Ramos (cell line): ENCODE measurements around the gene CORO7.

ENCODE experiments used
- in situ Hi-C: fragments of 300-500 bp; cut with MboI; formaldehyde crosslinking; loops from one replicate; pipeline ENCODE4 v1.14.3; 2022; ENCODE audit warnings: low sequenced_read_pairs; ENCODE audit not compliant: unreplicated experiment

Gene CORO7

DNA sequence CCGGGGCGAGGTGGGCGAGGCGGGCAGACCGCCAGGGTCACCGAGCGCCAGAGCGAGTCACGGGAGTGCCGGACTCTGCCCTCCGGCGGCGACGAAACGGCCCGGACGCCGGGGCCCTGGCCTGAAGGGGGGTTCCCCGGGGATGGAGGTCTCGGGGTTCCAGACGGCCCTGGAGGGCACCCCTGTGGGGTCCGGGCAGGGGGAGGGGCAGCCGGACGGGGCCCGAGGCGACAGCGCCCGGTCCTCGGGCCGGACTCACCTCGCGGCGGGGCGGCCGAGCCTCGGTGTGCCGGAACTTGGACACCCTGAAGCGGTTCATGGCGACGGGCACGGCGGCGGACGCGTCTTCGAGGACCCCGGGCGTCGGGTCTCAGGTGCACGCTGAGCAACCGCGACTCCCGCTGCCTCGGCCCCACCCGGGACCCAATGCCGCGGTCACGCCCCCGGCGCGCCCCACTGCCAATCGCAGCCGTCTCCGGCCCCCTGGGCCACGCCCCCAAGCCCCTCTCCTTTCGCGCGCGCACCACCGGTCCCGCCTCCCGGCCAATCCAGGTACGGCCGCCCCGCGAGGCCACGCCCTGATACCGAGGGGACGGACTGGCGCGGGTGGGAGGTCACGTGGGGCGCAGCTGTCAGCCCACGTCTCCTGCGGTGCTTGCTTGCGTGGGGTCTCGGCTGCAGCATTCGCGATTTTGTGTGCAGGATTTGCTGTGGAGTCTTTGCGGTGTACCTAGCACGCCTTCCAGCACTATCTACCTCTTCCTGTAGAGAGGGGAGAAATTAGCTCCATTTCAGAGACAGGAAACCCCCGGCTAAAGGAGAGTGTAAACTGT, at the start of gene CORO7:
CORO7 (minus strand) TSS at position 397 of the 833 bp plus-strand sequence; CDS start at position 319, 78 bp downstream.
- in situ Hi-C loops, result no loop called here

DNA sequence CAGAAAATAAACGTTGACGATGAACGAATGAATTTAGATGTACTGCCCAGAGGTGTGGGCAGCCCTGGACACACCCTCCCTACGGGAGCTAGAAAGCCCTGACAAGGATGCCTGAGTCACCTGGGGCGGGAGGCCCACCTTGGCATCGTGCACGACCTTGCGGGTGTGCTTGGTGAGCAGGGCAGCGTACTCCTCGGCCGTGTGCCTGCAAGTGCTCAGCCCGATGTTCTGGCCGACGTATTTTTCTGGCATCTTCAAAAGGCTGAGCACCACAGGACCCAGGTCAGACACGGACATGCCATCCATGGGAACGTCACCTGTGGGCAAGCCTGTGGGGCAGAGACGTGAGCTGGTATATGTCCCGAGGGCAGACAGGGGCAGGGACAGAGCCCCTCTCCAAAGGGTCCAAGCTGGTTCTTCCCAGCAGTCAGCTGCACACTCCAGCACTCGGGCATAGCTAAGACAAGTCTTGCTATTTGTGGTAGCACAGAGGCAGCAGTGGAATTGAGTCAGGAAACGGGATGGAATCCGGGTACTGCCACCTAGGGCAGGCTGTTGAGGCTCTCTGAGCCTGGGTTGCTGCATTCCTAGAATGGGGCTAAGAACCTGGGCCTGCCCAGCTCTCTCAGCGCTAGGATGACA, 47.2 kb upstream of the CORO7 start:
- in situ Hi-C loops, result no loop called here

DNA sequence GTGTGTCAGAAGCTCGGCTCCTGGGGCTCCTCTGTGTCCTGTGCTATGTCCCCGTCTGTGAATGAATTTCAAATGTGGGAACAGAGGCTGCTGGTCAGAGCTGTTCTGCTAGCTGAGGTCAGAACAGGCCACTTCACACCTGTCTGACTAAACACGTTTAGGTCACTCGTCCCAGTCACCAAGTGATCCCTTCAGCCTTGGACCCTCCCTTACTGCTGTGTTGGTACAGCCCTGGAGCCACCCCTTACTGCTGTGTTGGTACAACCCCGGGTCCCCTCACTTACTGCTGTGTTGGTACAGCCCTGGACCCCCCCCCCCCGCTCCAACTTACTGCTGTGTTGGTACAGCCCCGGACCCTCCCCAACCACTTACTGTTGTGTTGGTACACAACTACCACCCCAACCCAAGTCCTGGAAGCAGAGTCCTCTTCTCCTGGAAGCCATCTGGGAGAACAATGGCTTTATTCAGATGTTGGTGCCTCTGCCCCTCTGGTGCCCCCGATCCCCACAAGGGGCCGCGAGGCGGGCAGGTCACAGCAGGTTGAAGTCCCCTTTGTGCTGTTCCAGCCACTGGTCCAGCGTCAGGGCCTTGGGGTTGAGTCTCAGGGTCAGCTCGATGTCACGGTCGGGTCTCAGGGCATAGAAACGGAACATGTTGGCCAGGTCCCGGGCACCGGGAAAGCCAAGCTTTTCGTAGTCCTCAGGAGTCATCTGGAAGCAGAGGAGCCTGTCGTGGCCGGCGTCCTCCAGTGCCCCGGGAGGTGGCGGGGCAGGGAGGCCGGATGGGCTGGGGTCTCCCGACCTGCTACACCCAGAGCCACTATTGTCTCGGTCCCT, 45.1 kb upstream of the CORO7 start:
- in situ Hi-C loops, result no loop called here

DNA sequence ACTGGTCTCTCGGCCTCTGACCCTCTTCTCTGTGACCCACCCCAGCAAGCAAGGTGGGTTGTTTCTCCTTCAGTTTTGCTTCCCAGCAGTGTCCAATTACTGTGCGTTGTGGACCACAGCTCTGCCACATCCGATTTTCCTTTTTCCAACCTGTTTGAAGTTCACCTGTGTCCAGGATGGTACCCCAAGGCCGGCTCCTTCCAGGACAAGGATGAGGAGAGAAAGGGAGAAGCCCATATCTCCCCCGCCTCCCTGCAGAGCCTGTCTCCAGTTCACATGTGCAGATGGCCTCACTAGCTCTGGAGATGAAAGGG, 44.5 kb upstream of the CORO7 start:
- in situ Hi-C loops, result no loop called here

DNA sequence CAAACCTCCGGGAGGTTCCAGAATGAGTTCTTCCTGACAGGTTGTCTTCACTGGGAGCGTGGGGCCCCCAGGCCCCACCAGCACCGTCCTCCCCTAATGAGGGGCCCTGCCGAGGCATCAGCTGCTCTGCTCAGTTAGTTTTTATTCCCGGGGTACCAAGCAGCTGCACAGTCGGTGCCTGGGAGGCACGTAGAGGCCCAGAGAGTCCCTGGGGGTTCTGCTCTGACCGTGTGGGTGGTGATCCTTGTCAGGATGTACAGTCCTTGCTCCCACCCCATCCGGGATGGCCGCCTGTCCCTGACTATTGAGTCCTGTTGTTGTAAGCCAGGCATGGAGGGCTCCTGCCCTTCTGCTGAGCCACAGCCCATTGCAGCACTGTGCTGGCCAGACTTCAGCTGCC, 39.6 kb upstream of the CORO7 start:
- in situ Hi-C loops, result no loop called here

DNA sequence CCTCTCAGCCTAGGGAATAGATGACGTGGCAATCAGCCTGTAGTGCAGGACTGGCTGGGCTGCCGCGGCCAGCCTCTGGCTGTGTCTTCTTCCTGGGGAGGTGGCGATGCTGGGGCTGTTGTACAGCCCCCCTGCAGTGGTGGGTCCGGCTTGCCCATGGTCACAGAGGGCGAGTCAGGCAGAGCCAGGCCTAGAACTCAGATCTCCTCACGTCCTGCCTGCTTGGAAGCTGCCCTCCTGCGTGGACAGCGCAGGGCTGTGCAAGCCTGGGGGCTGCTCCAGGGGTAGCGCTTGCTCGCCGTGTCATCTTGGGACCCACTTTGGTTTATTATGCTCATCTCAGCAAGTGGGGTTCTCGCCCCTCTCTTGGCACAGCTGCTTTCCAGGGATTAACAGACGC, 38.7 kb upstream of the CORO7 start:
- in situ Hi-C loops, result no loop called here

DNA sequence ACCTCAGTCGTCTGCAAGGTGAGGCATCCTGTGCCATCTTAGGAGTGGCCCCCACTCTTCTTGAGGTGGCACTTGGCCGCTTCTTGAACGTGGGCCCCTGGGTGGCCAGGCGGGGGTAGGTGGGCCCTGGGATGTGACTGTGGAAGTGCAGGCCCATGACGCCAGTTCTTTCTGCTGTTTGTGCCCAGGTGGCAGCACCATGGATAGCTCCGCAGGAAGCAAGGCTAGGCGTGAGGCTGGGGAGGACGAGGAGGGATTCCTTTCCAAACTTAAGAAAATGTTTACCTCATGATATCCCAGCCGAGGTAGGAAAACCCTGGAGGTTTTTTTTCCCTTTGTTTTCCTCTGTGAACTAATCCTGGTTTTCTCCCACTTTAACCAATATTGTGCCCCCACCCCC, 38.2 kb upstream of the CORO7 start:
- in situ Hi-C loops, result no loop called here

DNA sequence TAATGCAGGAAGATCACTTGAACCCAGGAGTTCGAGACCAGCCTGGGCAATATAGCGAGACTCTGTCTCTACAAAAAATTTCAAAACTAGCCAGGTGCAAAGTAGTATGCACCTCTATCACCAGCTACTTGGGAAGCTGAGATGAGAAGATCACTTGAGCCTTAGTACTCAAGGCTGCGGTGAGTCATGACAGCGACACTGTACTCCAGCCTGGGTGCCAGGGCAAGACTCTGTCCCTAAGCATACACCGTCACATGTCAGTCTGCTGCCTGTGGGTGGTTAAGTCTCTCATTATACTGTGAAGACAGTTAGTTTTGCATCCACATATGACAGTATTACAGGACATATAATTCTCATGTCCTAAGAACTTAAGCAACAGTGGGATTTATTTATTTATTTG, 36.3 kb upstream of the CORO7 start:
- in situ Hi-C loops, result no loop called here

DNA sequence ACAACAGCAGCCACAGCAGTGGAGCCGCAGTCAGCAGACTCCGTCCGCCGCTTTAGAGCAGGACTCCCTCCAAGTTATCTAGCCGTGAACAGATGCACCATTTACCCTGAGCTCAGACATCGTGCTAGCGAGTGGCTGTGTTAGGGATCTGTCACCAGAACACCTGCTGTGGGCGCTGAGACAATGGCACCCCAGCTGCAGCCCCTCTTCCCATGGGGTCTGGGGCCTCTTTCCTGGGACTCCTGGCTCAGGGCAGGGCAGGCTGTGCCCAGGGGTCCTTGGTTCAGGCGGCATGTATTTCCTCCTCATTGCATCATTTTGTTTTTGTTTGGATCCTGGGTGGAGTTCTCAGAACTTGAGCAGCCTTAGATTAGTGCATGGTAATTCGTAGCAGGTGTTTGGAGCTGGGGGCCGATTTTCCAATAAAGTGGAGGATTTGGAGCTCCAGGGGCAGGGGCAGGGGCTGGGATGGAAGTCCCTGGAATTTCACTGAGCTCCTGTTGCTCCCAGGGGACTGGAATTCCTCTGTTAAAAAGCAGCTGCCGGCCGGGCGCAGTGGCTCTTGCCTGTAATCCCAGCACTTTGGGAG, 34.6 kb upstream of the CORO7 start:
- in situ Hi-C loops, result no loop called here

DNA sequence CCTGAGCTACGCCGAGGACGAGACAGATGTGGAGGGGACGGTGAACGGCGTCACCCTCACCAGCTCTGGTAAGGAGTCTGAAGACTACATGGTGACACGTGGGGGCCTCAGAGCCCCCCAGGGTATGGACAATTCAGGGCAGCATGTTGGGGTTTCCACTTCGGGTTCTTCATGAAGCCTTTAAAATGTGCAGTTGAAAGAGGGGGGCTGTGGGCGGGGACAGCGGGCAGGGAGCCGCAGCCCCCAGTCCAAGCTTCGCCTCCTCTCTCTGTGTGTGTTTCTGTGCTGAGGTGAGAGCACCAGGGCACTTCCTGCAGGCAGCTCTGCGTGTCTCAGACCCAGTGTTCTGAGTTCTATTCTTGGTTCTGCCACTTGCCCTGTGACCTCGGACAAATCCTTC, 34.0 kb upstream of the CORO7 start:
- in situ Hi-C loops, result no loop called here

DNA sequence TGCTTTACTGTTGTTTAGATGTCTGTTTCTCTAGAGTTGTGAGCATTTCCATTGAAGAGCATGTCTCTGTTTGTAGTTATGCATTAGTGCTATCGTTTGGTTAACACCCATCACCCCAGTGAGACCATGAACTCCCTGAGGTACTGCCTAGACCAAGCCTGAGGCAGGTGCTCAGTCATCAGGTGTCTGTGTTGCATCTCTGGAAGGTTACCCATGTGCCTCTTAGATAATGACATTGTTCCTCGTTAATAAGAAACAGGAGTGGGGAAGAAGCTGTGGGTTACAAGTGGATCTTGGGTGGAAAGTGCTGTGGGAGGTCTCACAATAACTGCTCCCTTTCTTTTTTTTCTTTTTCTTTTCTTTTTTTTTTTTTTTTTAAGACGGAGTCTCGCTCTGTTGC, 27.6 kb upstream of the CORO7 start:
- in situ Hi-C loops, result no loop called here

DNA sequence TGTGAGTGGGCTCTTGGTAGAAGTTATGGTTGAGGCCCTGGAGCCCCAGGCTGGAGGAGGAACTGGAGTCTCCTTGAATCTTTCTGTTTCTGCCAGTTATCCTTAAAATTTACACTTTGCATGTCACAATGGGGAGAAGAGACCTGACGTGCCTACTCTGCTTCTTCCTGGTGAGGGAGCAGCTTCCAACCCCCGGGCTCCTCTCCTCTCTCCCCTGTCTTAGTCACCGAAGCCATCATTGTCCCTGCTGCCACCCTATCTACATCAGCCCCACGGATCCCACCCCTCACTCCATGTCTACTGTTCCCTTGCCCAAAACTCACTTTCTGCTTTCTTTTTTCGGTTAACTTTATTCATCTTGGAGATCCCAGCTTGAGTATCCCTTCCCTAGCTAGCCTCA, 26.9 kb upstream of the CORO7 start:
- in situ Hi-C loops, result no loop called here

DNA sequence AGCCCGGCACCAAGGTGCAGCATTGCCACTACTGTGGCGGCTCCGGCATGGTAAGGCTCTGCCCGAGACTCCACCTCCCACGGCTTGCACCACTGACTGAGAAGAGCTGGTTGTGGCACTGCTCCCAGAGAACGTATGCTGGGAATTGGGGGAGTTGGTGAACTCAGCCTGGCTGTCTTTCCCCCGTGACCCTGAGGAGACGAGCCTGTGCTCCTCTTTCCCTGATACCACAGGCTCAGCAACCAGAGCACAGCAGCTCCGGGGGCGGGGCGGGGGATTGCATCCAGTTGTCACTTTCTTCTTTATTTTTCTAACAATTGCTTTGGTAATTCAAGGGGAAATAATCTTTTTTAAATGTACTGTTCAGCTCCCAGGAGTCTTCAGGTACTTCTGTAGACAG, 26.0 kb upstream of the CORO7 start:
- in situ Hi-C loops, result no loop called here

DNA sequence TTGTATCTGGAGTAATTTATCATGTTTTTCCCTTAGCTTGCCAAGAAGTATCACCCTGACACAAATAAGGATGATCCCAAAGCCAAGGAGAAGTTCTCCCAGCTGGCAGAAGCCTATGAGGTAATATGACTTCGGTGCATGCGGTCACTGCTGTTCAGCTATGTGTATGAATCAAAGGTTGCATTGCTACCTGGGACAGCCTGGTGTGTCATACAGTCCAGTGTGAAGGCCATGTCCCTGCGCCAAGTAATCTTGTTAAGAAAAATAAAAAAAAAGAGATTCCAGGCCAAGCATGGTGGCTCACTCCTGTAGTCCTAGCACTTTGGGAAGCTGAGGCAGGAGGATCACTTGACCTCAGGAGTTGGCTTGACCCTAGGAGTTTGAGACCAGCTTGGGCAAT, 21.0 kb upstream of the CORO7 start:
- in situ Hi-C loops, result no loop called here

DNA sequence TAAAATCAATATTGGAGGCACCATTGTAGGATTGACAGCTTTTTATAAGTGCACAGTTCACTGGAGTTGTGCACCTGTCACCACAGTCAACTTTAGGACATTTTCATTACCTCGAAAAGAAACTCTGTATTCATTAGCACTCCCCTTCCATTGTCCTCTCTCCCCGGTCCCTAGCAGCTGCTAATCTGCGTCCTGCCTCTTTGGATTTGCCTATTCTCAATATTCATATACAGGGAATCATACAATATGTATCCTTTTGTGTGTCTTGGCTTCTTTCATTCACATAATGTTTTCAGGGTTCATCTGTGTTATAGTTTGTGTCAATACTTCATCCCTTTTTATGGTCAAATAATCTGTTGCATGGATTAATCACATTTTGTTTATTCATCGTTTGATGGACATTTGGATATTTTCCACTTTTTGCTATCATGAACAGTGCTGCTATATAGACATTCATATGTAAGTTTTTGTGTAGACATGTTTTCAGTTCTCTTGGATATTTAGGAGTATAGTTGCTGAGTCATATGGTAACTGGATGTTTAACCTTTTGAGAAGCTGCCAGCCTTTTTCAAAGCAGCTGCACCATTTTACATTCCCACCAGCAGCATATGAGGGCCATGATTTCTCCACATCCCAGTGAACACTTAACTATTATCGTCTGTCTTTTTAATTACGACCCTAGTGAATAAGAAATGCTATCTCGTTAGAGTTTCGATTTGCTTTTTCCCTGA, 19.1 kb upstream of the CORO7 start:
- in situ Hi-C loops, result no loop called here

DNA sequence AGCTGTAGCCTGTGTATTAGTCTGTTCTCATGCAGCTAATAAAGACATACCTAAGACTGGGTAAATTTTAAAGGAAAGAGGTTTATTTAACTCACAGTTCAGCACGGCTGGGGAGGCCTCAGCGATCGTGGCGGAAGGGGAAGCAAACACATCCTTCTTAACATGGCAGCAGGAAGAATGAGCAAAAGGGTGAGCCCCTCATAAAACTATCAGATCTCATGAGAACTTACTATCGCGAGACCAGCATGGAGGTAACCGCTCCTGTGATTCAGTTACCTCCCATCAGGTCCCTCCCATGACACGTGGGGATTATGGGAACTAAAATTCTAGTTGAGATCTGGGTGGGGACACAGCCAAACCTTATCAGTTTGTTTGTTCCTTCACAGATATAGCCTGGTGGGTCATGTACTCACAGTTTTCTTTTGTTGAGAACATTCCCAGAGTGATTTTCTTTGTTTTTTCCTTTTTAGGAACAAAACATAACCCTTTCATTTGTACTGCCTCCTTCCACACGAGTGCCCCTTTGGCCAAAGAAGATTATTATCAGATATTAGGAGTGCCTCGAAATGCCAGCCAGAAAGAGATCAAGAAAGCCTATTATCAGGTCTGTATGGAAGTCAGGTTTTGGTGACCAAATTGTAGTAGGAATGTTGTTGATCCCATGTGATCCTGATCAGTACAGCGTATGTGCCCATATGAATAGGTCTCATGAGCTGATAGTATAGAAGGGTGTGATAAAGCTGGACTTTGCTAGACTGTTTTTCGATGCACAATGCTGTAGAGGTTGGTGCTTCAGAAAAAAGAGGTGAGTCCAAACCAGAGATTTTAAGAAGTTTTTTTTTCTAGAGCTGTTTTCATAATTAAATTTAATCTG, 17.8 kb upstream of the CORO7 start:
- in situ Hi-C loops, result no loop called here

DNA sequence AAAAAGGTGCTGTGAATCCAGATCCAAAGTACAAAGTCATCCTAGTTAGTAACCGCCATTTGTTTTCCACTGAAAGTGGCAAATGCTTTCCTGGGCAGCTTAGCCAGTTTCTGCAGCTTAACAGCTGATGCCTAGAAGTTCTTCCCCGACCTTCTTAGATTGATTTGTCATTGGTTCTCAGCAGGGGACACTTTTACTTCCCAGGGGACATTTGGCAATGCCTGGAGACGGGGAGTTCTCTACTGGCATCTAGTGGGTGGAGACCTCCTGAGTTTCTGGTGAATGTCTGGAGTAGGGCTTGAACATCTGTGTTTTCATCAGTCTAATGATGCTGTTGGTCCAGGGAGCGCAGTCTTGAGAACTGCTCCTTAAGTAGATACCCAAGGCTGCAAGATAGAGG, 16.8 kb upstream of the CORO7 start:
- in situ Hi-C loops, result no loop called here

DNA sequence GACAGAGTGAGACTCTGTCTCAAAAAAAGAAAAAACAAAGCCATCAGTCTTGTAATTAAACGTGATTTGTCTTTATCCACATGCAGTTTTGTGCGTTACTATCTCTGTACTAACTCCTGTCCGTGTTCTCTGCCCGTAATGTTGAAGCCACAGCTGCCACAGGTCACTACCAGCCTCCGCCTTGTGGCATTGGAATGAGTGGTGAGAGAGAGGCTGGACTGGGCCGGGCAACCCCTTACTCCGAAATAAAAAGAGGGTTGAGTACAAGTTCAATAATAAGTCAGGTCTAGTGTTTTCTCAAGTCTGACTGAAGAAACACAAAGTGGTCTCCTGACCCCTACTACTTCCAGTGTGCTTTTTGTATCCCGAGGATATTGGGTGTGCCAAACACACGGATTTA, 14.6 kb upstream of the CORO7 start:
- in situ Hi-C loops, result no loop called here

DNA sequence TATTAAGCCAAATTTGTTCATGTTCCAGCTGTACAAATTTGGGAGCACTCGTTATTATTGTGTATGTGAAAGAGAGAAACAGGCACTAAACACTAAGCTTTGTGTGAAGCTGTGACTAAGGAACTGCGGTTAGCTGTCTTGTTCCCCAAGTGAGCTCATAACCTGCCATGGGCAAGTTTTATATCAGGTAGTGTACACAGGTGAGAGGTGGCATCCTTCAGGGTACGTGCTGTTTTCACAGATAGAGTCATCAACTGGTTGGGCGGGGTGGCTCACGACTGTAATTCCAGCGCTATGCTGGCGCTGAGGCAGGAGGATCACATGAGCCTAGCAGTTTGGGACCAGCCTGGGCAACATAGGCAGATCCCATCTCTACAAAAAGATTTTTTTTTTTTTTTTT, 12.1 kb upstream of the CORO7 start:
- in situ Hi-C loops, result no loop called here
